Fibroblast of mammary gland (primary cell): ENCODE measurements around the gene TOMM22.

Experiments
- DNase-seq: peaks from one replicate; pipeline ENCODE4 v3.0.0-alpha.2; 2010; ENCODE audit warnings: low read depth
- H3K4me3 ChIP-seq: 2 replicates; pipeline ENCODE4 v1.5.1; 2011; ENCODE audit warnings: low read depth, mild to moderate bottlenecking, low read length, moderate library complexity; ENCODE audit not compliant: control insufficient read depth
- CTCF ChIP-seq: conservative IDR thresholded peaks from 2 replicates; pipeline ENCODE4 v1.5.1; 2011; ENCODE audit warnings: low read depth, low read length, inconsistent platforms; ENCODE audit not compliant: control insufficient read depth, insufficient read depth

The TOMM22 gene

GRCh38 chr22:38715176-38715764 lies 33.5 kb downstream of the TOMM22 start:
- TF ChIP-seq CTCF, result no peak
- no peak for DNase-seq
- H3K4me3 ChIP-seq, result no peak overlapping the region

GRCh38 chr22:38715852-38716251 lies 34.1 kb downstream of the TOMM22 start:
- DNase-seq, result no peak
- no peak for TF ChIP-seq CTCF
- no peak overlapping the region for H3K4me3 ChIP-seq

GRCh38 chr22:38716271-38716670 lies 34.5 kb downstream of the TOMM22 start:
- TF ChIP-seq CTCF, result no peak
- no peak for DNase-seq
- H3K4me3 ChIP-seq, result no peak overlapping the region

GRCh38 chr22:38716826-38717225 lies 35.1 kb downstream of the TOMM22 start:
- no peak for DNase-seq
- H3K4me3 ChIP-seq, result no peak overlapping the region
- no peak for TF ChIP-seq CTCF

- H3K4me3 ChIP-seq, result no peak overlapping the region
- TF ChIP-seq CTCF, result no peak
- no peak for DNase-seq
Measured at GRCh38 chr22:38717244-38717643, 35.5 kb downstream of the TOMM22 start.

GRCh38 chr22:38718414-38718813 lies 36.7 kb downstream of the TOMM22 start:
- peak; percentile 69 for TF ChIP-seq CTCF
- no peak overlapping the region for H3K4me3 ChIP-seq
- DNase-seq, result peak; percentile 85

- DNase-seq, result no peak
- no peak overlapping the region for H3K4me3 ChIP-seq
Measured at GRCh38 chr22:38719196-38719595, 37.4 kb downstream of the TOMM22 start.

More at GRCh38 chr22:38719196-38719595, 37.4 kb downstream of the TOMM22 start:
- TF ChIP-seq CTCF, result no peak
